Bronchial epithelial cell (primary cell): ENCODE results near the gene AMOTL1. TPM values are rescaled to one million over a fixed set of nuclear protein-coding genes. Genes with fewer than 3 reads are reported as not detected.
"Not testable (repeated sequence)": the region's sequence is repeated elsewhere in the genome, so short reads cannot be mapped to it uniquely, and the experiment has no call there.

Experiments
- DNase-seq: peaks from one replicate; pipeline ENCODE4 v3.0.0-alpha.2; 2010; ENCODE audit warnings: low read depth
- FAIRE-seq: peaks from 2 replicates; lab custom pipeline; 2011; peaks lifted over from hg19 to GRCh38; lab: Jason Lieb, UNC
- H3K27me3 ChIP-seq: 2 replicates; pipeline ENCODE4 v1.5.1; 2011; ENCODE audit warnings: low read length; ENCODE audit not compliant: control insufficient read depth, insufficient read depth
- H3K36me3 ChIP-seq: 2 replicates; pipeline ENCODE4 v1.5.1; 2011; ENCODE audit warnings: low read length; ENCODE audit not compliant: control insufficient read depth, insufficient read depth
- H3K4me3 ChIP-seq: 2 replicates; pipeline ENCODE4 v1.5.1; 2011; ENCODE audit warnings: mild to moderate bottlenecking, low read depth, low read length, control low read depth
- CTCF ChIP-seq: IDR thresholded peaks from 2 replicates; pipeline ENCODE4 v1.5.1; 2011; ENCODE audit warnings: mild to moderate bottlenecking, moderate library complexity, low read length, control low read depth, inconsistent platforms; ENCODE audit not compliant: insufficient read depth, severe bottlenecking
- total RNA-seq: library from RNA; depleted of rRNA; stranded (reverse); fragments of >200 nt; gene quantifications from 2 replicates; pipeline ENCODE4 v1.2.1, GENCODE V29; 2014

Gene AMOTL1
- total RNA-seq, 1 donor from 2014 or later, result 64.8 TPM

- no peak overlapping the region for H3K4me3 ChIP-seq
- peaks cover 2% of the 10 kb centered on the region for H3K36me3 ChIP-seq
- FAIRE-seq, result no peak
- no peak for TF ChIP-seq CTCF
- no peak for DNase-seq
- no peaks in the 10 kb centered on the region for H3K27me3 ChIP-seq
These were observed 19.6 kb downstream of the AMOTL1 start for GRCh38 chr11:94787801-94788200.

GRCh38 chr11:94788396-94788795 is 20.2 kb downstream of the AMOTL1 start:
- FAIRE-seq (no peak), DNase-seq (no peak)
- Histone ChIP-seq H3K4me3 (no peak overlapping the region), H3K36me3 (peaks cover 2% of the 10 kb centered on the region), H3K27me3 (no peaks in the 10 kb centered on the region)
- no peak for TF ChIP-seq CTCF

- DNase-seq (no peak), FAIRE-seq (no peak)
- TF ChIP-seq CTCF, result no peak
- Histone ChIP-seq H3K4me3 (no peak overlapping the region), H3K36me3 (peaks cover 7% of the 10 kb centered on the region), H3K27me3 (no peaks in the 10 kb centered on the region)
These were observed 22.0 kb downstream of the AMOTL1 start for GRCh38 chr11:94790197-94790596.

- H3K4me3 ChIP-seq, result no peak overlapping the region
- no peaks in the 10 kb centered on the region for H3K27me3 ChIP-seq
- peaks cover 7% of the 10 kb centered on the region for H3K36me3 ChIP-seq
- TF ChIP-seq CTCF, result no peak
- DNase-seq, result no peak
- FAIRE-seq, result no peak
These were observed 22.6 kb downstream of the AMOTL1 start for GRCh38 chr11:94790661-94791180.

- DNase-seq, result no peak
- H3K36me3 ChIP-seq, result peaks cover 9% of the 10 kb centered on the region
- FAIRE-seq, result no peak
- no peaks in the 10 kb centered on the region for H3K27me3 ChIP-seq
- no peak for TF ChIP-seq CTCF
- no peak overlapping the region for H3K4me3 ChIP-seq
These were observed 23.2 kb downstream of the AMOTL1 start for GRCh38 chr11:94791216-94791889.

GRCh38 chr11:94791942-94792341 is 23.8 kb downstream of the AMOTL1 start:
- not testable (repeated sequence) for H3K4me3 ChIP-seq, H3K36me3 ChIP-seq, DNase-seq, H3K27me3 ChIP-seq, FAIRE-seq
